ENCODE results near the gene PMP22.

Gene PMP22

DNA sequence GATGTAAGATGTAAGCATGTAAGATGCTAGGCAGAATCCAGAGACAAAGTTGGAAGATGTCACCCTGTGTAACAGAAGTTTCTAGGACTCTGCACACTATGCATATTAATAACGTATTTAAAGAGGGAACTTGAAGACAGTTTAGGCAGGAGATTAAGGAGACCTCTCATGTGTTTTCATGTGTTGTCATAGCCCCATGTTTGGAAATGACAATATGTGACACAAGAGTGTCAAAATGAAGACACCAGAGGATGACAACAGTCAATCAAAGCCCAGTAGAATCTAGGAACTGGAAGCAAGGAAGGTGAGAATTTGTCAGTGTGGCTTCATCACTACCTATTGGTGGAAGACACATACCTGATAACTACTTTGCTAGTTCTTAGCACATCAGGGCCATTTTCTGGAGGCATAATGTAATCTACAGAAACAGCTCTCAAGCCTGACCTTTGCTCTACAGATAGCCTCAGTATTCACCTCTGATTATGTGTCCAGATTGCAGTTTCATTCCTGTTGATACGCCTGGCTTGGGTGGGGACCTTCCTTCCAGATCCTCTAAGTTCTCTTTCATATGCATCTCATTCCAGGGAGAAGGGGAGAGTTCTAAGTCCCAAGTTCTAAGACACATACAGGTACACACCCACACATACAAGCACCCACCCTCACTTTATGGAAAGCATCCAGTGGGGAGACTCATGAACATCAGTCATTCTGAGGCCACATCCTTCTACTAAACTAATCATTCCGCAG, 26.3 kb downstream of the PMP22 start:
- no peak overlapping the region for H3K4me3 ChIP-seq (ENCODE audit: low read depth, low read length)
- TF ChIP-seq, protein P1, sequence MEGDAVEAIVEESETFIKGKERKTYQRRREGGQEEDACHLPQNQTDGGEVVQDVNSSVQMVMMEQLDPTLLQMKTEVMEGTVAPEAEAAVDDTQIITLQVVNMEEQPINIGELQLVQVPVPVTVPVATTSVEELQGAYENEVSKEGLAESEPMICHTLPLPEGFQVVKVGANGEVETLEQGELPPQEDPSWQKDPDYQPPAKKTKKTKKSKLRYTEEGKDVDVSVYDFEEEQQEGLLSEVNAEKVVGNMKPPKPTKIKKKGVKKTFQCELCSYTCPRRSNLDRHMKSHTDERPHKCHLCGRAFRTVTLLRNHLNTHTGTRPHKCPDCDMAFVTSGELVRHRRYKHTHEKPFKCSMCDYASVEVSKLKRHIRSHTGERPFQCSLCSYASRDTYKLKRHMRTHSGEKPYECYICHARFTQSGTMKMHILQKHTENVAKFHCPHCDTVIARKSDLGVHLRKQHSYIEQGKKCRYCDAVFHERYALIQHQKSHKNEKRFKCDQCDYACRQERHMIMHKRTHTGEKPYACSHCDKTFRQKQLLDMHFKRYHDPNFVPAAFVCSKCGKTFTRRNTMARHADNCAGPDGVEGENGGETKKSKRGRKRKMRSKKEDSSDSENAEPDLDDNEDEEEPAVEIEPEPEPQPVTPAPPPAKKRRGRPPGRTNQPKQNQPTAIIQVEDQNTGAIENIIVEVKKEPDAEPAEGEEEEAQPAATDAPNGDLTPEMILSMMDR (IDR thresholded peaks at IDR 0.05; ENCODE audit: low read depth, low read length) = no peak

DNA sequence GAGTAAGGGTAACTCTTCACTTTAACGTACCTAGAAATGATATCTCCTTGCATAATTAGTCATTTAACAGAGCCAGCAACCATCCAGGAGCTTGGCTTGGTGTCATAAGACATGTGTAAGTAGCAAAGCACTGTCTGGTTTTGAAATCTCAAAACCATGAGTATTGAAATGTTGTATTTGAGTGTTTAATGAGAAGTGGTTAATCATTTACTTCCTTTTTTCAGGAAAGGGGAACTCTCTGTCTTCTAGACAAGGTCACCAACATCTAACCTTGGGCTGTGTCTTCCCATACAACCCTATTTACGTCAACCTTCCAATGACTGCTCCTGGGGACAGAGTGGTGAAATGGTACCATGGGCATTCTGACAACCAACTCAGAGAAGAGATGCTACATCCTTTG, 27.1 kb downstream of the PMP22 start:
- H3K4me3 ChIP-seq (ENCODE audit: low read depth, low read length) = no peak overlapping the region
- TF ChIP-seq, protein P1 (IDR thresholded peaks at IDR 0.05; ENCODE audit: low read depth, low read length) = no peak

DNA sequence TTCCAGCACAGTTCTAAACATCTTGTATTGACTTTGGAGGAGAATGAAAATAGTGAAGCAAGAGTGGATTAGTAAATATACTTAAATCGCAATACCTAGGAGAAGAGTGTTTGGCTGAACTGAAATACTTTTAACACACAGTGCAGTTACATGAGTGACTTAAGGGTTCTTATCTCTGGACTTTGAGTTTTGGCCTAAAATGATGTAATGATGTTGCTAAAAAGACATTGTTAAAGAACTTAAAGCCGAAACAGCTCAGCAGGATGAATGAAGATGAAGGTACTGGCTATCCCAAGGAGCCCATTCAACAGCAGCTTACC, 28.1 kb downstream of the PMP22 start:
- TF ChIP-seq, protein P1 (IDR thresholded peaks at IDR 0.05; ENCODE audit: low read depth, low read length) = no peak
- H3K4me3 ChIP-seq (ENCODE audit: low read depth, low read length) = no peak overlapping the region

DNA sequence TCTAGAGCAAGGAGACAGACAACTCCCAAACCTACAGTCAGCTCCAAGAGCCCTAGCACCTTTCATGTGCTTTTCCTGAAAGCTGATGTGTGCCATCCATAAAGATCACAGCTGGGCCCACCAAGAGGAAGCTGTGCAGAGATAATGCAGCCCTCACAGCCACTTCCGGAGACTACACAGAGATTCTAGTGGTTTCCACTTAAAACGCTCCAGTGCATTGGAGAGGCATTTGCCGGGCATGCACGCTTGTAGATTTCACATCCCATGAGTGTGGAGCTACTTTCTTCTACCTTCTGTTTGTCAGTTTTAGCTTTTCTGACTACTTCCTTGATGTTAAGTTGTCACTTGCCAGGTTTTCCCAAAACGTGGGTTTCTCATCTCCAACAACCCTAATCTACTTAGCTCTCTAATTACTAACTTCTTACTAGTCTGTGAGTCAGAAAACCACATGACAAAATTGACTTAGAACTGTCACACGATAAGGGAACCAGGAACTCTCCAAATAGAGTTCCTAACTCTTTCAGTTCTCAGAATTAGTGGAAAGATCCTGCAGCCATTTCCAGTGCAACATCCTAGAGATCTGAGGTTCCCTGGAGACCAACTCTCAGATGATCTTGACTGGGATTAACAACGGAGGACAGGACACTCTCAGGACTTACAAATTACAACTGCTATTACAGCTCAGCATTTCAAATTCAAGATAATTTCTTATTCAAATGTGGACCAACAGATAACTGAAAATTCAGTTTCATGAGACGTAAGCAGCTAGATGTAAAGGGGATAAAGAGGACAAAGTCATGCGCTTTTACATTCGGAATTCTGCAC, 28.6 kb downstream of the PMP22 start:
- no peak overlapping the region for H3K4me3 ChIP-seq (ENCODE audit: low read depth, low read length)
- TF ChIP-seq, protein P1 (IDR thresholded peaks at IDR 0.05; ENCODE audit: low read depth, low read length) = no peak

DNA sequence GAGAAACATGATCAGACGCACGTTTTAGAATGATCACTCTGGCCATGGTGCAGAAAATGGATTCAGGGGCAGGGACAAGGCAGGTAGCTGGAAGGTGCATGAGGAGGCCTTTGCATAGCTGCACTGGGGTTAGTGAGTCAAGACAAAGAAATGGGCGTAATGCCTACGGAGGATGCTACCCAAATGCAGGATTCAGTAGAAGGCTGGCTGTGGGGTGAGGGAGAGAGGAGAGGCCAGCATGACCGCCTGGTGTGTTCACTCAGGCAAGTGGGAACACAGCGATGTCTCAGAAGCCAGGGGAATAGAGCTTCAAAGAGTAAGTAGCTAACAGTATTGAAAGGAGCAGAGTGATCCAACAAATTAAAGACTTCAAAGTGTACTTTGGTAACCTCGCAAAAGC, 31.2 kb downstream of the PMP22 start:
- TF ChIP-seq, protein P1 (IDR thresholded peaks at IDR 0.05; ENCODE audit: low read depth, low read length) = no peak
- H3K4me3 ChIP-seq (ENCODE audit: low read depth, low read length) = no peak overlapping the region

DNA sequence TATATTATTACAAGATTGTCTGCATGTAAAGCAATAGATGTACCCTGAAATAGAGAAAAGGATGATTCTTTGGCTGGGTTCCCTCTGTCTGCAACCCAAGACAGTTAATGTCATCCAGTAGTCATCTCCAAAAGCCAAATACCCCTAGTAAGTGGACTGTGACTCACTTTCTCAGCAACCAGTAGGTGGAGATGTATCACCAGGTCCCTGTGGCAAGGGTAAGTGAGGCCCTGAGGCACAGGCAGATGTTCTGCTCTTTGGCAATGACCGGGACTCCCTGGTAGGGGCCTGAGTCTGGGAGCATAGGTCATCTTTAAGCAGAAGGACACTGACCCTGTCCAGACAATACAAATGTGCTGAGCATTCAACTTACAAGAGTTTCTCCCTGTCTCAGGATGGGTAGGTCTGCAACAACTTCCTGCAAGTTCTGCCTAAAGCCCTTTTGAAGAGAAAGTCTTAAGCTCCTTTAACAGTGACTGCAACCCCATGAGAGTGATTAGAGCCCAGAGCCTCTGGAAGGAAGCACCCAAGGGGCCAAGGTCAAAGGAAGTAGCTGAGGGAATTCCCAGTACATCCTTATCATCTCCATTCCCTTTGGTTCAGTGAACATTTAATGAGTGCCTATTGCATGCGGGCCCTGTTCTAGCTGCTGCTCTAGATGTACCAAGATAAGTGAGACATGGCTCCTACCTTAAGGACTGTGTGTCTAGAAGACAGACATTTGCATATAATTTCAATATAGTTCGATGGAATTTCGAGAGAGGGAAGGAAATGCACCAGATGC, 31.9 kb downstream of the PMP22 start:
- TF ChIP-seq, protein P1 (IDR thresholded peaks at IDR 0.05; ENCODE audit: low read depth, low read length) = 0 out of 2 replicates have a peak, but pooled peaks have one; percentile 15

More for the DNA sequence above, 31.9 kb downstream of the PMP22 start:
- H3K4me3 ChIP-seq (ENCODE audit: low read depth, low read length) = no peak overlapping the region

Measured in WI38 (cell line).